ENCODE measurements around the gene POFUT1.
"Not testable (repeated sequence)": the region's sequence is repeated elsewhere in the genome, so short reads cannot be mapped to it uniquely, and the experiment has no call there.

Gene POFUT1

DNA sequence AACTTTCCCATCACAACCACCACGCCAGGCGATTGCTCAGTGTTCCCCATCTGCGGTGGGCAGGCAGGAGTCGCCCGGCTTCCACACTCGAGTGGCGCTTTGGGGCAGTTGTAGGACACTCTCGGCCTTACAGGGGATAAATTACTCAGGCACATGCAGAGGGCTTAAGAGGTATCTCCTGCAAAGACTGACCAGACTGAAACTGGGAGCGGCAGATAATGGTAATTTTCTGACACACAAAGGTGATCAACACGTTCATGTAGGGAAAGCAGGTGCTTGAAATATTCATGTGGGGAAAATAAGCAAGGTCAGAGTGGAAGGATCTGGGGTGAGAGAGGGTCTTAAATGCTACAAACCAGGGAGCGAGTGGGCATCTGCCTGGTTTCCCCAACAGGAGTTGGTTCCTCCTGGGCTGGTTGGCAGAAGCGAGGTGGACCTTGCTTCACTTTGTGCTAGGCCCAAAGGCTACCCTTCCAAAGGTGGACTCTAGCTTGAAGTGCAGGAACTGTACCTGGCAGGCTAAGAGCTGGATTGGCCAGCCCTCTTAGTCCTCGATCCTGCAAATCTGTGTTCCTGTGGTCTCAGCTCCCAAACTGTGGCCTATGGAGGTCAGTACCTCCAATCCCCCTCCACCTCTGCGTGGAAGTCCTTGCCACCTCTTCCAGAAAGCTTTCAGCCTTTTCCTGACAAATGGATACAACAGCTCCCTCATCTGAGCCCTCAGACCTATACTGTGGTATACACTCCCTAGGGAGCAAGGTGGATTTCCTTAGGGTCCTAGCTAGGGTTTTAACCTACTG, 16.9 kb upstream of the POFUT1 start:
- H3K9ac ChIP-seq (ENCODE audit: low read depth, low read length), result peak overlapping the region; percentile 92
- peaks cover 12% of the 10 kb centered on the region for H3K4me1 ChIP-seq (ENCODE audit: control insufficient read depth, insufficient read depth, low read length)
- peak overlapping the region; percentile 89 for H3K4me2 ChIP-seq (ENCODE audit: low read length)
- peak overlapping the region; percentile 77 for H3K4me3 ChIP-seq (ENCODE audit: low read length)
- no peaks in the 10 kb centered on the region for H3K9me3 ChIP-seq (replicated peaks; ENCODE audit: low read length)
- H3K36me3 ChIP-seq (ENCODE audit: insufficient read depth, low read length), result peaks cover 14% of the 10 kb centered on the region
- H3K27me3 ChIP-seq (ENCODE audit: control insufficient read depth, insufficient read depth, low read length), result no peaks in the 10 kb centered on the region

DNA sequence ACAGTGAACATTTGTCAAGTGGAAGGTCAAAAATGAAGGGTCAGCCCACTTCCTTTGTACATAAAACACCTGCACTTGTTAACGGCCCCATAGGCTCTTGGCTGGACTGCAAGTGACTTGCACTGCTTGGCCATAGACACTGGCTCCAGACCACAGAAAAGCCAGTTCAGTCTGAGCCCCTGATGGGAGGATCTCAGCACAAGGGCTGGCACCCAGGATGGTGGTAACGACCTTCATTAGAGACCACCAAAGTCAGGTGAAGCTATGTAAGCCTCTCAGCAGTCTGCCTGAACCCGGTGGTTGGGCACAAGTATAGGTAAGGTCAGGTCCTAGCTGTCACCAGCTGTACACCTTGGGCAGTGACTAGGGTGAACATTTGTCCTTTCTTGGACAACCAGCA, 16.3 kb upstream of the POFUT1 start:
- Histone ChIP-seq H3K36me3 (ENCODE audit: insufficient read depth, low read length) (peaks cover 20% of the 10 kb centered on the region), H3K9me3 (replicated peaks; ENCODE audit: low read length) (no peaks in the 10 kb centered on the region), H3K4me2 (ENCODE audit: low read length) (no peak overlapping the region), H3K4me1 (ENCODE audit: control insufficient read depth, insufficient read depth, low read length) (peaks cover 12% of the 10 kb centered on the region), H3K4me3 (ENCODE audit: low read length) (no peak overlapping the region), H3K27me3 (ENCODE audit: control insufficient read depth, insufficient read depth, low read length) (no peaks in the 10 kb centered on the region), H3K9ac (ENCODE audit: low read depth, low read length) (no peak overlapping the region)

DNA sequence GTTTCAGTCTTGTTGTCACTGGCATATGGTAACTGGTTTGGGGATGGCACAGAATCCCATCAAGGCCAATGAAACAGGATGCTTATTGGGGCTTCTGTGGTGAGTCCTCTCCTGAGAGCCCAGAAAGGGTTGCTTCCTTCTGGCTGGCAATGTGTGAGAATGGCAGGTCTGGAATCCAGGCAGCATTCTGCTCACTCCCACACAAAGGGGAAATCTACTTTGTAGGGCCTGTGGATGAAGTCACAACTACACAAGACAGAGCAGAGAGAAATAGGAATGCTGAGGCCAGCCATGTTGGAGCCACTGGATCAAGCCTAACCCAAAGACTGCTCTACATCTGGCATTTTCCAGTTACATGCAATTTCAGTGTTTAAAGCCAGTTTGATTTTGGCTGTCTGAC, 15.8 kb upstream of the POFUT1 start:
- Histone ChIP-seq H3K27me3 (ENCODE audit: control insufficient read depth, insufficient read depth, low read length) (no peaks in the 10 kb centered on the region), H3K4me1 (ENCODE audit: control insufficient read depth, insufficient read depth, low read length) (peaks cover 12% of the 10 kb centered on the region), H3K9me3 (replicated peaks; ENCODE audit: low read length) (no peaks in the 10 kb centered on the region), H3K9ac (ENCODE audit: low read depth, low read length) (no peak overlapping the region), H3K4me3 (ENCODE audit: low read length) (no peak overlapping the region), H3K36me3 (ENCODE audit: insufficient read depth, low read length) (peaks cover 22% of the 10 kb centered on the region), H3K4me2 (ENCODE audit: low read length) (no peak overlapping the region)

DNA sequence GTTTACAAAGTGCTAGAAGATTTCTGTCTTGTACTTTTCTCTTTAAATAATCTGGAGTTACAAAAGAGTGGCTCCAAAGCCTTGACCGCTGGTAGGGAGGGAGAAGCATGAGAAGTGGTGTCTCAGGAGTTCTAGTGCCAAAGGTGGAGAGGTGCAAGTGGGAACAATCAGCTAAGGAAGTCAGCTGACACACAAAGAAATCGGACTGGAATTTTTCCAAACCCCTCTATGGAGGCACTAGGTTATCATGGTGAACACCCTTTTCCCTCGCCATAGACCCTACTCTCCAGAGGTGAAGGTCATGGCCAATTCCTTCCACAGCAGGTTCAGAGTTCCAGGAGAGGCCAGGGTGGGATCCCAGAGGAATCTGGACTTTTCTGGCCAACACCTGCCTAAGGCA, 15.0 kb upstream of the POFUT1 start:
- Histone ChIP-seq H3K4me3 (ENCODE audit: low read length) (no peak overlapping the region), H3K4me2 (ENCODE audit: low read length) (no peak overlapping the region), H3K36me3 (ENCODE audit: insufficient read depth, low read length) (peaks cover 31% of the 10 kb centered on the region)

DNA sequence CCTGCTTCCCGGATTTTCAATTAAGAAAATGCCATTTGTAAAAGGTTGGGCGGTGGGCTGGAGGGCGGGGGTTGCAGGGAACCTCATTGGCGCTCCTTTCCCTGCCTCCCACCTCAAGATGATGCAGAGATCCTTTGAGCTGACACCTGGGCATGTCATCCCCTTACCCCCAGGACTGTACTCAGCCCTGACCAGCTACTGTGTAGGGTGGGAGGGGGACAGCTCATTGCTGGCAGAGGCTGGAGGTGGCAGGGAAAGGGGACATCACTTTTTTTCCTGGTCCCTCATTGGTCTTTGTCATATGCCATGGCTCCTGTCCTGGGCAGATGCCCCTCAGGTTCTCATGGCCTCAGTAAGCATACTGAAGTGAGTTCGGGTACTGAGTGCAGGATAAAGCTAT, 14.3 kb upstream of the POFUT1 start:
- H3K4me3 ChIP-seq (ENCODE audit: low read length); H3K4me2 ChIP-seq (ENCODE audit: low read length); H3K9me3 ChIP-seq (replicated peaks; ENCODE audit: low read length); H3K27me3 ChIP-seq (ENCODE audit: control insufficient read depth, insufficient read depth, low read length); H3K9ac ChIP-seq (ENCODE audit: low read depth, low read length): not testable (repeated sequence)
- Histone ChIP-seq H3K4me1 (ENCODE audit: control insufficient read depth, insufficient read depth, low read length) (peaks cover 12% of the 10 kb centered on the region), H3K36me3 (ENCODE audit: insufficient read depth, low read length) (peaks cover 34% of the 10 kb centered on the region)

More for the DNA sequence above, 15.0 kb upstream of the POFUT1 start:
- H3K27me3 ChIP-seq (ENCODE audit: control insufficient read depth, insufficient read depth, low read length), result no peaks in the 10 kb centered on the region
- no peak overlapping the region for H3K9ac ChIP-seq (ENCODE audit: low read depth, low read length)
- peaks cover 12% of the 10 kb centered on the region for H3K4me1 ChIP-seq (ENCODE audit: control insufficient read depth, insufficient read depth, low read length)
- H3K9me3 ChIP-seq (replicated peaks; ENCODE audit: low read length), result no peaks in the 10 kb centered on the region

DNA sequence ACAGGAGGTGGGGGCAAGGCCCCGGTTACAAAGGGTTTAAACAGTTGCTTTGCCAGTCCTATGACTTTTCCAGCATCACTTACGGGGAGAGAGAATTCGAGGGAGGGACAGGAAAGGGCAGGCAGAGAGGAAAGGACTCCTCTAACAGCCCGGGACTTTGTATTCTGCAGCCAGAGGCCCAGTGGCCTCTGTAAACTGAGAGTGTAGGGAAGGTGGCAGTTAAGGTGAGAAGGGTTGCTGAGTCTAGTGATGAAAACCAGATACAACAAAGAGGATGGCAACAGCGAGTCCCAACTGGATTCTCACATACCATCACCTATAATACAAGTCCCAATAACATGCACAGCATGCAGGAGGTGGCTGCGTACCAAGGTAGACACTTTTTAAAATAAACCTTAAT, 13.7 kb upstream of the POFUT1 start:
- H3K27me3 ChIP-seq (ENCODE audit: control insufficient read depth, insufficient read depth, low read length), result no peaks in the 10 kb centered on the region
- H3K4me2 ChIP-seq (ENCODE audit: low read length), result no peak overlapping the region
- no peaks in the 10 kb centered on the region for H3K9me3 ChIP-seq (replicated peaks; ENCODE audit: low read length)
- no peak overlapping the region for H3K9ac ChIP-seq (ENCODE audit: low read depth, low read length)
- peaks cover 12% of the 10 kb centered on the region for H3K4me1 ChIP-seq (ENCODE audit: control insufficient read depth, insufficient read depth, low read length)
- H3K36me3 ChIP-seq (ENCODE audit: insufficient read depth, low read length), result peaks cover 38% of the 10 kb centered on the region
- H3K4me3 ChIP-seq (ENCODE audit: low read length), result no peak overlapping the region

DNA sequence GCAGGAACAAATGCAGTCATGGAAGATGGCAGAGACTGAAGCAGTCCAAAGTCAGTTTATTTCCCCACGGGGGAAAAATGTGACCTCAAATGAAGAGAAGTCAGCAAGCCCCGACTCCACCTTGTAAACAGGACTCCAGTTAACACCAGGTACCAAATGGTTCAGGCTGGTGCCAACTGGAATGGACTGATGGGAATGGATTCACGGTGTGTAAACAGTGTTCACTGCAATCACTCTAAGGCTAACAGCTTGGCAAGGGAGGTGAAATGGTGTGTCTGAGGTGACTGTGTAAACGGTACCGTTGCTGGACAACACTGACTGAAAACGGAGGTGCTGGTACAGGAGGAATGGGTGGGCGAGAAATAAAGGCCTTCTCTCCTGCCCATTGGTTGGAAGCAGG, 12.1 kb upstream of the POFUT1 start:
- Histone ChIP-seq H3K9ac (ENCODE audit: low read depth, low read length) (no peak overlapping the region), H3K4me1 (ENCODE audit: control insufficient read depth, insufficient read depth, low read length) (peaks cover 6% of the 10 kb centered on the region), H3K9me3 (replicated peaks; ENCODE audit: low read length) (no peaks in the 10 kb centered on the region), H3K27me3 (ENCODE audit: control insufficient read depth, insufficient read depth, low read length) (no peaks in the 10 kb centered on the region), H3K36me3 (ENCODE audit: insufficient read depth, low read length) (peaks cover 48% of the 10 kb centered on the region), H3K4me2 (ENCODE audit: low read length) (no peak overlapping the region), H3K4me3 (ENCODE audit: low read length) (no peak overlapping the region)

DNA sequence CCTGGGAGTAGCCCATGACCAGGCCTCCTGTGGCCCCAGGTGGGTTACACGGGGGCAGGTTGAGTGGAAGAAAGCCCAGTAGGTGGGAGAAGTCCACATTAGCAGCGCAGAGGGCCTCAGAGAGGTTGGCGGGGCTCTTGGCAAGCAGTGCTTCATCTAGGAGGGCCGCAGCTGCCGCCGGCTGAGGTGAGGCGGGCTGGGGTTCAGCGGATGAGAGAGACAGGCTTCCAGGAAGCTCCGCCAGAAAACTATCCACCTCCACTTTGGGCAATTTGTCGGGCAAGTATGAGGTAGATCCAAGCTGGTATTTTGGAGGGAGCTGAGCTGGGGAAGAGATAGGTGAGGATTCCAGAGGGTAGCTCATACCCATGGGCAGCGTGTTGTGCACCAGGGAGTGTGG, 11.1 kb upstream of the POFUT1 start:
- H3K4me1 ChIP-seq (ENCODE audit: control insufficient read depth, insufficient read depth, low read length); H3K9ac ChIP-seq (ENCODE audit: low read depth, low read length): not testable (repeated sequence)
- H3K36me3 ChIP-seq (ENCODE audit: insufficient read depth, low read length), result peaks cover 57% of the 10 kb centered on the region

DNA sequence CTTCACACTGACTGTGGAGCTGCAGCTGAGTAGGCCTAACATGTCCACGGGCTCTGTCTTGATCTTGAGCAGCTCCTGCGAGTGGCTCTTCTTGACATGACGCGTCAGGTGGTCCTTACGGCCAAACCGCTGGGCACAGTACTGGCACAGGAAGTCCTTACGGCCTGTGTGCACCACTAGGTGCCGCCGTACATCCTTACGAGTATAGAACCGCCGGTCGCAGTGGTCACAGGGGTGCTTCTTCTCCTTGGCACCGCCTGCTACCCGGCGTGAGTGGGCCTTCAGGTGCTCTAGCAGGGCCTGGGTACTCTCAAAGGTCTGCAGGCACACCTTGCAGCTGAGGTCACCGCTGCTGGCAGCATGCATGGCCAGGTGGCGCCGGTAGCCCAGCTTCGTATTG, 10.5 kb upstream of the POFUT1 start:
- not testable (repeated sequence) for H3K4me2 ChIP-seq (ENCODE audit: low read length); H3K9me3 ChIP-seq (replicated peaks; ENCODE audit: low read length); H3K4me3 ChIP-seq (ENCODE audit: low read length); H3K9ac ChIP-seq (ENCODE audit: low read depth, low read length); H3K27me3 ChIP-seq (ENCODE audit: control insufficient read depth, insufficient read depth, low read length)
- Histone ChIP-seq H3K4me1 (ENCODE audit: control insufficient read depth, insufficient read depth, low read length) (peaks cover 14% of the 10 kb centered on the region), H3K36me3 (ENCODE audit: insufficient read depth, low read length) (peaks cover 57% of the 10 kb centered on the region)

More for the DNA sequence above, 11.1 kb upstream of the POFUT1 start:
- H3K4me3 ChIP-seq (ENCODE audit: low read length); H3K27me3 ChIP-seq (ENCODE audit: control insufficient read depth, insufficient read depth, low read length); H3K4me2 ChIP-seq (ENCODE audit: low read length); H3K9me3 ChIP-seq (replicated peaks; ENCODE audit: low read length): not testable (repeated sequence)

DNA sequence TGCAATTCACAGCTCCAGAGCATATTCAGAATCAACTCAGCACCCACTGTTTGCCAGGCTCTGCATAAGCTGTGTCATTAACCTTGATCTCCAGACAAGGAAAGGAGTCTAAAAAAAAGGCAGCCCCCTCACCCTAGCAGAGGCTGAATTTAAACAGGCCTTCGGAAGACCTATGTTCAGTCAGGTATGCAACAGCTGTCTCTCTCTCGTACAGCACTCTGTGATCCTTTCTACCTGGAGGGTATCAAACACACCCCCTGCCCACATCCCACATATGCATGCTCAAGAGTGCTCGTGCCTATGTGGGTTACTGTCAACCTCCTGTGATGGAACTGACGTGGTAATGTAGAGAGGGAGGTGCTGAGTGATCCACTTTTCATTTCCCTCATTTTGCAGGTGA, 8.7 kb upstream of the POFUT1 start:
- Histone ChIP-seq H3K9ac (ENCODE audit: low read depth, low read length) (no peak overlapping the region), H3K27me3 (ENCODE audit: control insufficient read depth, insufficient read depth, low read length) (no peaks in the 10 kb centered on the region), H3K4me3 (ENCODE audit: low read length) (no peak overlapping the region), H3K36me3 (ENCODE audit: insufficient read depth, low read length) (peaks cover 56% of the 10 kb centered on the region), H3K4me1 (ENCODE audit: control insufficient read depth, insufficient read depth, low read length) (peaks cover 25% of the 10 kb centered on the region), H3K4me2 (ENCODE audit: low read length) (no peak overlapping the region), H3K9me3 (replicated peaks; ENCODE audit: low read length) (no peaks in the 10 kb centered on the region)

DNA sequence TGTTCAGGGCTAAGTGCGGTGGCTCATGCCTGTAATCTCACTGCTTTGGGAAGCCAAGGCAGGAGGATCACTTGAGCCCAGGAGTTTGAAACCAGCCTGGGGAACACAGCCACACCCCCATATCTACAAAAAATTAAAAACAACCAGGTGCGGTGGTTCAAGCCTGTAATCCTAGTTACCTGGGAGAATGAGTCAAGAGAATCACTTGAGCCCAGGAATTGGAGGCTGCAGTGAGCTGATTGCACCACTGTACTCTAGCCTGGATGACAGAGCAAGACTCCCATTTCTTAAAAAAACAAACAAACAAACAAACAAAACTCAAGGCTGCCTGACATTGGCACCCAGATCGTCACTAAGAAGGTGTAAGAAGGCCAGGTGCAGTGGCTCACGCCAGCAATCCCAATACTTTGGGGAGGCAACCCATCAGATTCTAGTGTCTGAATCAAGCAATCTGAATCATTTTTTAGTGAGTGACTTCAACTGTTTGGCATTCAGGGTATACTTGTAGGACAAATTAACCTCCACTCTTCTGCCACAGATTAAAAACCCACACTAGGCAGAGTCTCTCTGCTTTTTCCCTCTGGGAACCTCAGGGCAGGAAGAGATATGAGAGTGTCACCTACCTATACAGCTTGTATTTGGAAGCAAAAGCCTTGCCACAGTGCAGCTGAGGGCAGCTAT, 6.2 kb upstream of the POFUT1 start:
- Histone ChIP-seq H3K36me3 (ENCODE audit: insufficient read depth, low read length) (peaks cover 39% of the 10 kb centered on the region), H3K9ac (ENCODE audit: low read depth, low read length) (no peak overlapping the region), H3K9me3 (replicated peaks; ENCODE audit: low read length) (no peaks in the 10 kb centered on the region), H3K4me3 (ENCODE audit: low read length) (no peak overlapping the region), H3K4me2 (ENCODE audit: low read length) (peak overlapping the region; percentile 3), H3K4me1 (ENCODE audit: control insufficient read depth, insufficient read depth, low read length) (peaks cover 49% of the 10 kb centered on the region), H3K27me3 (ENCODE audit: control insufficient read depth, insufficient read depth, low read length) (no peaks in the 10 kb centered on the region)

DNA sequence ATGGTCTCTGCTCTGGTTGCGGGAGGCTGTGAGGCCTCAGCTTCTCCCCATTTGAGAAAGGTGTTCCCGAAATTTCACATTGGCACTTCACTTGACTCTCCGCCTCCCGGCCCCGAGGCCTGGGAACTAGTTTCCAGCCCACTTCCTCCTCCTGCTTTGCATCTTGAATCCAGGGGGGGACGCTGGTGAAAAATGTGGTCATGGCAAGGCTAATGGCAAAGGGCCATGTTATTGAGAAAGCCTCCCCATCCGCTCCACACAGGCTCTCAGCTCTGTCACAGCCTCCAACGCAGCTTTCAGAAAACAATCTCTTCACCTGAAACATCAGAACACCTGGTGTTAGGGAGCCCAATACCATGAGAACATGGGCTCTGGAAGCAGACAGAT, 5.7 kb upstream of the POFUT1 start:
- Histone ChIP-seq H3K9me3 (replicated peaks; ENCODE audit: low read length) (no peaks in the 10 kb centered on the region), H3K4me3 (ENCODE audit: low read length) (no peak overlapping the region), H3K36me3 (ENCODE audit: insufficient read depth, low read length) (peaks cover 36% of the 10 kb centered on the region), H3K27me3 (ENCODE audit: control insufficient read depth, insufficient read depth, low read length) (no peaks in the 10 kb centered on the region), H3K4me2 (ENCODE audit: low read length) (peak overlapping the region; percentile 3), H3K9ac (ENCODE audit: low read depth, low read length) (no peak overlapping the region), H3K4me1 (ENCODE audit: control insufficient read depth, insufficient read depth, low read length) (peaks cover 52% of the 10 kb centered on the region)

Measured in skeletal muscle satellite cell (primary cell).